Measurements from ENCODE around the gene TMEM141. TPM values are rescaled to one million over a fixed set of nuclear protein-coding genes. Genes with fewer than 3 reads are reported as not detected.
"Not testable (repeated sequence)": the region's sequence is repeated elsewhere in the genome, so short reads cannot be mapped to it uniquely, and the experiment has no call there.

TMEM141 gene
- total and polyA plus RNA-seq, 12 donors = 48.1 to 107 (median 64.1) TPM

DNA sequence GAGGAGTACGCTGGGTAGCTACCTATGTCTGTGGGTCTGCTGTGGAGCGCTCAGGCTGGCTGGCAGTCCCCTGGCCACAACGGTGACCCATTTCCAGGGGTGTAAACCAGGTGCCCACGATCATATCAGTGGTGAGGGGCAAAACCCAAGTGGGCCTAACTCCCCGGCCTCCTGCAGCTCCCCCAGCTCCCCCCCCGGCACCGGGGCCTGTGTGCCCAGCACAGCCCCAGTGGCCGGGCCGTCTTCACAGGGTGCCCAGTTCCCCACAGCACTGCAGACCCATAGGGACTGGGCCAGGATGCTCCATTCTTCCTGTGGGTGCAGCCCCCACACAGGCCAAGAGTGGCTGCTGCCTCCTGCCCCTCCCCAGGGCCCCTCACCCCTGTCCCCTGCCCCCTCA lies 32.1 kb upstream of the TMEM141 start:
- Histone ChIP-seq H3K27ac (no peak overlapping the region), H3K4me3 (no peak overlapping the region), H3K36me3 (no peaks in the 10 kb centered on the region), H3K4me1 (peaks cover 0 to 15% (median 0%) of the 10 kb centered on the region in 9 donors), H3K27me3 (peaks cover 0 to 21% (median 4%) of the 10 kb centered on the region in 7 donors), H3K9me3 (peaks cover 0 to 4% (median 0%) of the 10 kb centered on the region in 11 donors)
- DNase-seq (no peak), ATAC-seq (no peak)
- TF ChIP-seq, protein P1, sequence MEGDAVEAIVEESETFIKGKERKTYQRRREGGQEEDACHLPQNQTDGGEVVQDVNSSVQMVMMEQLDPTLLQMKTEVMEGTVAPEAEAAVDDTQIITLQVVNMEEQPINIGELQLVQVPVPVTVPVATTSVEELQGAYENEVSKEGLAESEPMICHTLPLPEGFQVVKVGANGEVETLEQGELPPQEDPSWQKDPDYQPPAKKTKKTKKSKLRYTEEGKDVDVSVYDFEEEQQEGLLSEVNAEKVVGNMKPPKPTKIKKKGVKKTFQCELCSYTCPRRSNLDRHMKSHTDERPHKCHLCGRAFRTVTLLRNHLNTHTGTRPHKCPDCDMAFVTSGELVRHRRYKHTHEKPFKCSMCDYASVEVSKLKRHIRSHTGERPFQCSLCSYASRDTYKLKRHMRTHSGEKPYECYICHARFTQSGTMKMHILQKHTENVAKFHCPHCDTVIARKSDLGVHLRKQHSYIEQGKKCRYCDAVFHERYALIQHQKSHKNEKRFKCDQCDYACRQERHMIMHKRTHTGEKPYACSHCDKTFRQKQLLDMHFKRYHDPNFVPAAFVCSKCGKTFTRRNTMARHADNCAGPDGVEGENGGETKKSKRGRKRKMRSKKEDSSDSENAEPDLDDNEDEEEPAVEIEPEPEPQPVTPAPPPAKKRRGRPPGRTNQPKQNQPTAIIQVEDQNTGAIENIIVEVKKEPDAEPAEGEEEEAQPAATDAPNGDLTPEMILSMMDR (IDR thresholded peaks at IDR 0.05) = no peak
- intact Hi-C loops (cut with DNase I) = no loop called here
- WGBS, 2 donors = 82 to 84% methylated on average over 9 of the region's 9 CpGs

DNA sequence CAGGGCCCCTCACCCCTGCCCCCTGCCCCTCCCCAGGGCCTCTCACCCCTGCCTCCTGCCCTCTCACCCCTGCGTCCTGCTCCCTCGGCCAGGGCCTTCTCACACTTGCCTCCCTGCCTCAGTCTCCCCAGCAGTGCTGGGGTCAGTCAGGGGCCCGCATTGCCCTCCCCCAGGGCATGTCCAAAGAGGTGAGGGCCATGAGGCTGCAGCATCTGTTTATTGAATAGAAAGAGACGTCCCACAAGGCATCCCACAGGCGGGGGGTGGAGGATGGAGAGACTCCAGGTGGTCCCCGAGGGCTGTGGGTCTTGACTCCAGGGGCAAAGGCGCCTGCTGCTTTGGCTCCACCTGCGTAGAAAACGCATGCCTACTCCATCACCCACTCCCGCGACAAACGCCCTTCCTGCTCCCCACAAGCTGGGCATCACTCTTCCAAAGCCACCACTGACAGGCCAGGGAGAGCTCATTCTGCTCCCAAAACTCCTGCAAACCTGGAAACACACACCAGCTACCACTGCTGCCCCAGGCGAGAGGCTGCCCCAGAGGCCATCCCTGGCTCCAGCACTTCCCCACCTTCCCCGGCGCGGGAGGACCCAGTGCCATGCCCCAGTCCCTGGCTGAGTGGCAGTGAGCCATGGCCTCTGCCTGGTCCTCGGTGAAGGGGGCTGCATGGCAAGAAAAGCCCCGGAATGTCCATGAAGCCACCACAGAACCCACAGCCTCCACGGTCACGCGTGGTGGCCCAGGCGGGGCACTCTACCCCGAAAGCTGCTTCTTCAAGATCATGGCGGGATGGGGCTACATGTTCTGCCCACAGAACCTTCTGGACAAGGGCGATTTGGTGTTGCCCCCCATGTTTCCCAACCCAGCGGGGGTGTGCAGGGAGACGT lies 31.5 kb upstream of the TMEM141 start:
- intact Hi-C loops (cut with DNase I) = no loop called here
- no peaks in the 10 kb centered on the region for H3K36me3 ChIP-seq
- no peak for DNase-seq
- peaks cover 0 to 16% (median 0%) of the 10 kb centered on the region in 9 donors for H3K4me1 ChIP-seq
- H3K27me3 ChIP-seq = peaks cover 0 to 24% (median 4%) of the 10 kb centered on the region in 7 donors
- no peak overlapping the region for H3K27ac ChIP-seq
- peaks cover 0 to 4% (median 0%) of the 10 kb centered on the region in 11 donors for H3K9me3 ChIP-seq
- WGBS, 2 donors = 88 to 89% methylated on average over 27 of the region's 27 CpGs
- ATAC-seq = no peak
- TF ChIP-seq, protein P1 (IDR thresholded peaks at IDR 0.05) = no peak
- H3K4me3 ChIP-seq = no peak overlapping the region

DNA sequence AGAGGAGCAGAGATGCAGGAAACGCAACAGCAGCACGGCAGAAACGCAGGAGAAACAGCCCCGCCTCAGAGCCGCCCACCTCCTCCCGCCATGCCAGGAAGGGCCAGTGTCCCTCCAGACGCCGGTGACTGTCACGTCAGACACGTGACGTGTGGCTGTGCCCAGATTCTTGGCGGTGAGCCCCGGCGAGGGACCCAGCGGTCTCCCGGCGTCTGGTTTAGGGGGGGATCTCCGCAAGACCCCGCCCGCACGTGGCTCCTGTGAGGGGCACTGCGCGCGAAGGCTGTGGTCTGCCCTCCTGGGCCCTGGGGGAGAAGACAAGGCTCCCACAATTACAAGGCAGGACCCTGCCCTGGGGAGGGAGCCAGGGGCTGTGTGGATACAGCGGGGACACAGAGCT lies 30.7 kb upstream of the TMEM141 start:
- H3K27ac ChIP-seq = no peak overlapping the region
- H3K9me3 ChIP-seq = peaks cover 0 to 4% (median 0%) of the 10 kb centered on the region in 11 donors
- TF ChIP-seq, protein P1 (IDR thresholded peaks at IDR 0.05) = no peak
- peak in 1 of 2 donors; percentile 29 for DNase-seq
- no peak overlapping the region for H3K4me3 ChIP-seq
- no peaks in the 10 kb centered on the region for H3K36me3 ChIP-seq
- 59 to 63% methylated on average over 25 of the region's 25 CpGs for WGBS, 2 donors
- no peak for ATAC-seq
- H3K27me3 ChIP-seq = peaks cover 0 to 24% (median 4%) of the 10 kb centered on the region in 7 donors
- intact Hi-C loops (cut with DNase I) = no loop called here
- peaks cover 0 to 23% (median 1%) of the 10 kb centered on the region in 9 donors for H3K4me1 ChIP-seq

DNA sequence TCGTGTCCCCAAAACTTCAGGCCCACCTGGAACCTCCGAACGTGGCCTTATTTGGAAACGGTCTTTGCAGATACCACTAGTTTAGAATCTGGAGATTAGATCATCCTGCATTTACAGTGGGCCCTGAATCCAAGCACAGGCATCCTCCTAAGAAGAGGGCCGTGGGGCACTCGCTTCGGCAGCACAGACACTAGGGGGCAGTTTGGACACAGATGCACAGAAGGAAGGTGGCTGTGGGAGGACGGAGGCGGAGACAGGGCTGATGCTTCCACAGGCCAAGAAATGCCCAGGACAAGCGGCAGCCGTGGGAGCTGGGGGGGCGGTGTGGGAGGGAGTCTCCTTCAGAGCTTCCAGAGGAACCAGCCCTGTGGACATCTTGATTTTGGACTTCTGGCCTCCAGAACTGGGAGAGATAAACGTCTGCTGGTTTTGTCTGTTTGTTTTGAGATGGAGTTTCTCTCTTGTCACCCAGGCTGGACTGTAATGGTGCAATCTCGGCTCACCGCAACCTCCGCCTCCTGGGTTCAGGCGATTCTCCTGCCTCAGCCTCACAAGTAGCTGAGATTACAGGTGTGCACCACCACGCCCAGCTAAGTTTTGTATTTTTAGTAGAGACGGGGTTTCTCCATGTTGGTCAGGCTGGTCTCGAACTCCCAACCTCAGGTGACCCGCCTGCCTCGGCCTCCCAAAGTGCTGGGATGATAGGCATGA lies 30.2 kb upstream of the TMEM141 start:
- ATAC-seq = peak in 3 of 8 donors; percentile 33 to 43 (median 37)
- H3K4me3 ChIP-seq = not testable (repeated sequence)
- peak in 1 of 2 donors; percentile 52 for DNase-seq

More for the DNA sequence above, 30.2 kb upstream of the TMEM141 start:
- Histone ChIP-seq H3K4me1 (peaks cover 0 to 29% (median 7%) of the 10 kb centered on the region in 9 donors), H3K27me3 (peaks cover 0 to 24% (median 4%) of the 10 kb centered on the region in 7 donors)
- WGBS, 2 donors = 40 to 43% methylated on average over 22 of the region's 22 CpGs
- H3K27ac ChIP-seq; H3K36me3 ChIP-seq; H3K9me3 ChIP-seq; intact Hi-C loops (cut with DNase I): not testable (repeated sequence)
- TF ChIP-seq, protein P1 (IDR thresholded peaks at IDR 0.05) = peak in 8 of 9 donors; percentile 22 to 62 (median 52)
